Measurements from ENCODE around the gene METTL24.
"Not testable (repeated sequence)": the region's sequence is repeated elsewhere in the genome, so short reads cannot be mapped to it uniquely, and the experiment has no call there.

METTL24 gene

GRCh38 chr6:110250058-110250457, 108.1 kb downstream of the METTL24 start:
- DNase-seq, result no peak

DNA sequence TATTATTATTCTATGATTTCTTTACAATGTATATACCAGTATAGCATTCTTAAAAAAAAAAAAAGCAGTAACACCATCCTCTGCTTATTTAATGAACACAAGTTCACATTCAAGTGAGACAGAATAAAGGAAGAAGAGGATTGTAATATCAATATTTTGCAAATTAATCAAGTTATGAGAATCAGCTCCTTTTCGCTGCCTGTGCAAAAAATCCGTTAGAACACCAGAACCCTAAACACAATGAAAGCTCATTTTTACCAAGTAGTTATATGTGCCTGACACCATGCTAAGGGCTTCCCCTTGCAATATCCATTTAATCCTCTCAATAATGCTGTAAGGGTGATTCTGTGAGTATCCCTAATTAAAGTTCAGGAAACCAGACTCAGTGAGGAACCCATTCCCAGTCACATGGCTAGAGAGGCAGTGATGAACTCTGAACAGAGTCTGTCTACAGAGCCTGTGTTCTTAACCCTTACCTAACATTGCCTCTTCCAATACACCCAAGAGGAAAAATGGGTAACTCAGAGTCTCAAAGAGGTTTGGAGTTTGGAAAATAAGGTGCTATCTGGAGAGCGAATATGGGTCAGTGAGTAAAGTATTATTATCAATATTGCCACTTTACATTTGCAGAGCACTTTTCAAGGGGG, 111.1 kb downstream of the METTL24 start:
- DNase-seq, result no peak

DNA sequence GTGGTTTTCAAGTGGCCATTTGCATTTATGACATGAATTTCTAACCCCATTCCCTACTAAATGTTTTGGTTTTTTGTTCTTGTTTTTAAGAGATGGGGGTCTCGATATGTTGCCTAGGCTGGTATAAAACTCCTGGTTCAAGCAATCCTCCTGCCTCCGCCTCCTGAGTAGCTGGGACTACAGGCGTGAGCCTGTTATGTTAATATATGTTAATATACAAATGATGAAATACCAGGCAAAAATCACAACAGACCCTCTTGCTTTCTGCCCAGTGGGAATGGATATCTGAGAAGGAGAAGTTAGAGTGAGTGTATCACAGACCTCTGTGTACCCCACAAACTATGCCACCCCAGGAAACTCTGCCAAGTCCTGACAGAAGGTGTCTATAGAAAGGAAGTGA, 111.8 kb downstream of the METTL24 start:
- DNase-seq, result no peak

GRCh38 chr6:110244621-110245020, 113.5 kb downstream of the METTL24 start:
- not testable (repeated sequence) for DNase-seq

- DNase-seq, result no peak
These were observed 118.4 kb downstream of the METTL24 start for GRCh38 chr6:110239526-110240274.

GRCh38 chr6:110236007-110236406, 122.1 kb downstream of the METTL24 start:
- DNase-seq, result not testable (repeated sequence)

DNA sequence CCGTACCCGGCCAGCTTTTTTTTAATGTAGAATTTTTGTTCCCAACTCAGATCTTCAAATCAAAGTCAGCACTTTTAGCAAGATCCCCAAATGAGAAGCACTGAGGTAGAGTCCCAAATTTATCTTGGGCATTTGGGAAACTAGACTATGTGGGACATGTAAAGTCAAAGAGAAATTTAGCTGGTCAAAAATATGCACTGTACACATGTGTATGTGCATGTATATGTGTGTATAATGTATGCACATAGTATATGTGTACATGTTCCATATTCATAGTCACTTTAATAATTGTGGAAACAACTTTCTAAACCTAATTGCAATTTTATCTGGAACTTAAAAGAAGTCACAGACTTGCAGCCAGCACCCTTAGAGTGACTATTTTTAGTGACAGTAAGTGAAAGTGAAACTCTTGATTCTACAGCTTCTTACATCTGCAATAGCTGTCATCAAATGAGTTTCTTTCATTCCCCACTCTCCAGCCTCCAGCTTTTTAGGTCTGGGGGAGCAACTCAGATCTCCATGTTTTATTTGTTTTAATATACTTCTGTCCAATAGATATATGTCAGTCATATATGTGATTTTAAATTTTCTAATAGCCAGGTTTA, 124.3 kb downstream of the METTL24 start:
- no peak for DNase-seq

GRCh38 chr6:110232450-110232849, 125.7 kb downstream of the METTL24 start:
- DNase-seq, result no peak

GRCh38 chr6:110226261-110226660, 131.9 kb downstream of the METTL24 start:
- no peak for DNase-seq

GRCh38 chr6:110221738-110222137, 136.4 kb downstream of the METTL24 start:
- DNase-seq, result no peak

- no peak for DNase-seq
These were observed 140.9 kb downstream of the METTL24 start for GRCh38 chr6:110217266-110217665.

DNA sequence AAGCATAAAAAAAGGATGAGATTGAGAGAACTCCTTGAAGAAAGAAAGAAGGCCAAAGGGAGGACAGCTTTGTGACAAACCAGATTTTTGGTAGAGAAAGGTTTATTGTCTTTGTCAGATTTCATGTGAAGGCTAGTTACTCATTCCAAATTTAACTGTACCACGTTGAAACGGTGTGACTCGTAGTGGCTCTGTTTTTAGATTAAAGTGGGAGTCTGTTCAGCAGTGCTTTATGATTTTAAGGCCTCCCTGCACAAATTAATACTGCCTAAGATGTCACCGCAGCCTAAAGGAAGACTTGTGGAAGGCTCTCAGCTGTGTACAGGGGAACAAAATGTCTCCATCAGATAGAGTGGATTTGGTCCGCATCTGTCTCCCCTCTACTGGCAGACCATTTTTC, 142.0 kb downstream of the METTL24 start:
- no peak for DNase-seq

DNA sequence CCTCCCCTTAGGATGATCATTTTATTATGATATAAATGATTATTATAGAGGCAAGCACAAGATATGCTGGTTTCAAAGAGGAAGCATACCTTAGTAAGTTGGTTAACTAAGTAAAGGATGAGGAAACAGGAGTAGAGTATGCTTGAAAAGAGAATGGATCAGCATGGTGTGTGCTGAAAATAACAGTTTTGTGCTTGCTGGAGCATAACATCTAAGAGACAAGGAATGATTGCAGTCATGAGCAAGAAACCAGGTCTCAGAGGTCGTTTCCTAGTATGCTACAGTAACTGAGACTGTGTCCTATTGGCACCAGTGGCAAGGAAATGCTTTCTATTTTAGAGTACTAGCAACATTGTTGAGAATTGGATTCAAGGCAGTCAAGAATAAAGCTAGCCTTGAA, 143.8 kb downstream of the METTL24 start:
- DNase-seq, result no peak

DNA sequence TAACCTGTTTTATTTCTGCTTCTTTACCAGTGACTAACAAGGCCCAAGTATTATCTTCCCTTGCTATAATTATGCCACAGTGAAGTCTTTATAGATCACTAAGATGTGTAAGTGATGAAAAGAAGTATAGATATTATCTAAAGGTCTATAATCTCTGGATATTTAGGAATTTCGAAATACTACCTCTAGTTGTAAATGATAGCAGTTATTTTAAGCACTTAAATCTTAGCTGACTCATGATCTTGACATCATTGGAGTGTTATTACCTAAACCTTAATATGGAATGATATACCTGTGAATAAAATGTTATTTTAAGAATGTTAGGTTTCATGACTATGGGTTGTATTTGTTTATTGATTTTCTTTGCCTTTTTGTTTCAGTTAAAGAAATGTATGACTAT, 146.4 kb downstream of the METTL24 start:
- DNase-seq, result no peak

GRCh38 chr6:110207652-110208051, 150.5 kb downstream of the METTL24 start:
- DNase-seq, result no peak

DNA sequence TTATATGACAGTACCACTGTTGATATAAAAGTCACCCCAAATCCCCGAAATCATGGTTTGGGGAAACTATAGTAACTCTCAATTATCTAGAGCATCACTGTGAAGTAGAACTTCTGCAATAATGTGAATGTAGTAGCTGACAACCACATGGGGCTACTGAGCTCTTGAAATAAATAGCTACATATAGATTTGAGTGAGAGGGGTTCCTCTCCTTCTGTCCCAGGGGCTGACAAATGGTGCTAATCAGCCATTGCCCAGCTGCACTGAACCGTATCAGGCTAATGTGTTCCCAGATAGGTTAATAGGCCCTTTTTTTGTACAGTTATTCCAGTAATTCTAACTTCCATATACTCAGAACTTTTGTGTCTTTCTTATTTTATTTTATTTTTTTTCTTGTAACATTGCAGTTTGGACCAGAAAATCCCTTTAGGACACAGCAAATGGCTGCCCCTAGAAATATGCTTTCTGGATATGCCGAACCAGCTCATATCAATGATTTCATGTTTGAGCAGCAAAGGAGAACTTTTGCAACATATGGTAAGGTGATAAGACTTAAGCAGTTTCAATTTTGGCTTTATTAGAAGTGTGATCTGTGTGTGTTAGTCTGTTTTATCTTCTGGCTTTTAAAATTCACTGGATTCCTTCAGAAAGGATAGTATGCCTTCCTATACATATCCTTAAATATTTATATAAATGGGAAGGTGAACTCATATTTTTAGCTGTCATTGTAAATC, 156.8 kb downstream of the METTL24 start:
- DNase-seq, result no peak

GRCh38 chr6:110198561-110198960, 159.6 kb downstream of the METTL24 start:
- no peak for DNase-seq

DNA sequence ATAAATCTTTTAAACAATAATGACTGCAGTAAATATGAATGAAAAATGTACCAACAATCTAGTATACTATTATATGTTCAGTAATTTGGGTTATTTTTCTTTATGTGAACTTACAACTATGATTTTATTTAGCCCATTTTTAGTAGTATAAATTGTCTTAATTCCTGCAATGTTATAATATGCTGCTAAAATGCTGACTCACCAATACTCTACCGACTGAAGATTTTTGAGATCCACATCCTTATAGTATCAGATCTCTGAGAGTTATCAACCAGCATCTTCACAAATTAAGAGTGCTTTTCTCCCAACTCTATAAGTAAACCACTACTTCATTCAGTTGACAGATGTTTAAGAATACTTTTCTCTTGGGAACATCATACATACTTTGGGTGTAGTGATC, 161.3 kb downstream of the METTL24 start:
- DNase-seq, result no peak

DNA sequence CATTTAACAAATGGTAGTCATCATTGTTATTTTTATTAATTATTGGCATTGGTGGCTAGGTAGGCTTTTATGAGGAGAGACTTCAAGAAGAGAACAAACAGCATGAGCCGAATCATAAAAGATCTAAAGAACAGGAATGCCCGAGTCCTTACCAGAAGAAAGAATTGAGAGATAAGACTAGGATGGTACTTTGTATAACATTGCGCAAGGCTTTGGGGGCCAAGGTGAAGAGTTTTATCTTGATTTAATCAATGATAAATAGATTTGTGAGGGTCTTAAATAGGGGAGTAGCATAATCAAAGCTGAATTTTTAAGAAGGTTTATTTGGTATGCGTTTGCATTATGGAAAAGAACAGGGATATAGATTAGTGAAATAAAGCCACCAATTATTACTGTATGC, 162.5 kb downstream of the METTL24 start:
- DNase-seq, result no peak

Data from NCI-H1092 (cell line).